ENCODE data around the gene SCARF2. TPM values are rescaled to one million over a fixed set of nuclear protein-coding genes. Genes with fewer than 3 reads are reported as not detected.
"Not testable (repeated sequence)": the region's sequence is repeated elsewhere in the genome, so short reads cannot be mapped to it uniquely, and the experiment has no call there.

SCARF2 gene
- total RNA-seq, 4 donors from 2014 or later = 6.1 to 9.6 (median 8.4) TPM

DNA sequence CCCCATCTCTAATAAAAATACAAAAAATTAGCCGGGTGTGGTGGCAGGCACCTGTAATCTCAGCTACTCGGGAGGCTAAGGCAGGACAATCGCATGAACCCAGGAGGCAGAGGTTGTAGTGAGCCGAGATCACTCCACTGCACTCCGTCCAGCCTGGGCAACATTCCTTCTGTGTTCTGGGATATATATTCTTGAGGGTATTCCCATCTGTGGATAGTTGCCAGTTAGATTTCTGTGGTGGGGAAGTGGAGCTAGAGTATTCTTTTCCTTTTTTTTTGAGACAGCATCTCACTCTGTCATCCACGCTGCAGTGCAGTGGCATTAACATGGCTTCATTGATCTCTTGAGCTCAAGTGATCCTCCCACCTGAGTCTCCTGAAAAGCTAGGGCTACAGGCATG lies 52.8 kb downstream of the SCARF2 start:
- DNase-seq (ENCODE audit: low spot score in 2 of 2) = no peak
- no peak overlapping the region for H3K4me3 ChIP-seq (ENCODE audit: low read depth, poor library complexity, severe bottlenecking)
- intact Hi-C loops (cut with DNase I; ENCODE audit: low total_unique reads) = no loop called here
- 89 to 91% methylated on average over 6 of the region's 6 CpGs for WGBS, 2 donors
- TF ChIP-seq POLR2A (IDR thresholded peaks at IDR 0.05) = no peak
- TF ChIP-seq, protein P1, sequence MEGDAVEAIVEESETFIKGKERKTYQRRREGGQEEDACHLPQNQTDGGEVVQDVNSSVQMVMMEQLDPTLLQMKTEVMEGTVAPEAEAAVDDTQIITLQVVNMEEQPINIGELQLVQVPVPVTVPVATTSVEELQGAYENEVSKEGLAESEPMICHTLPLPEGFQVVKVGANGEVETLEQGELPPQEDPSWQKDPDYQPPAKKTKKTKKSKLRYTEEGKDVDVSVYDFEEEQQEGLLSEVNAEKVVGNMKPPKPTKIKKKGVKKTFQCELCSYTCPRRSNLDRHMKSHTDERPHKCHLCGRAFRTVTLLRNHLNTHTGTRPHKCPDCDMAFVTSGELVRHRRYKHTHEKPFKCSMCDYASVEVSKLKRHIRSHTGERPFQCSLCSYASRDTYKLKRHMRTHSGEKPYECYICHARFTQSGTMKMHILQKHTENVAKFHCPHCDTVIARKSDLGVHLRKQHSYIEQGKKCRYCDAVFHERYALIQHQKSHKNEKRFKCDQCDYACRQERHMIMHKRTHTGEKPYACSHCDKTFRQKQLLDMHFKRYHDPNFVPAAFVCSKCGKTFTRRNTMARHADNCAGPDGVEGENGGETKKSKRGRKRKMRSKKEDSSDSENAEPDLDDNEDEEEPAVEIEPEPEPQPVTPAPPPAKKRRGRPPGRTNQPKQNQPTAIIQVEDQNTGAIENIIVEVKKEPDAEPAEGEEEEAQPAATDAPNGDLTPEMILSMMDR (IDR thresholded peaks at IDR 0.05) = no peak

DNA sequence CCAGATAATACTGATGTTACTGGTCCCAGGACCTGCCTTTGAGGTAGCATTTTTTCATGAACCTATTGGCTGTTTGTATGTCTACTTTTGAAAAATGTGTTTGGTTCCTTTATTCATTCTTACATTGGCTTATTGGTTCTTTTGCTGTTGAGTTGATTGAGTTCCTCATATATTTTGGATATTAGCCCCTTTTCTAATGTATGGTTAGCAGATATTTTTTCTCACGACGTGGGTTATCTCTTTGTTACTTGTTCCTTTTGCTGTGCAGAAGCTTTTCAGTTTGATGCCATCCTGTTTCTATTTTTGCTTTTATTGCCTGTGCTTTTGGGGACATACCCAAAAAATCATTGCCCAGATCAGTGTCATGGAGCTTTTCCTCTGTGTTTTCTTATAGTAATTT lies 53.5 kb downstream of the SCARF2 start:
- no peak for TF ChIP-seq POLR2A (IDR thresholded peaks at IDR 0.05)
- TF ChIP-seq, protein P1 (IDR thresholded peaks at IDR 0.05) = no peak
- no peak for DNase-seq (ENCODE audit: low spot score in 2 of 2)
- H3K4me3 ChIP-seq (ENCODE audit: low read depth, poor library complexity, severe bottlenecking) = no peak overlapping the region
- intact Hi-C loops (cut with DNase I; ENCODE audit: low total_unique reads) = no loop called here
- 88 to 93% methylated on average over 2 of the region's 2 CpGs for WGBS, 2 donors

DNA sequence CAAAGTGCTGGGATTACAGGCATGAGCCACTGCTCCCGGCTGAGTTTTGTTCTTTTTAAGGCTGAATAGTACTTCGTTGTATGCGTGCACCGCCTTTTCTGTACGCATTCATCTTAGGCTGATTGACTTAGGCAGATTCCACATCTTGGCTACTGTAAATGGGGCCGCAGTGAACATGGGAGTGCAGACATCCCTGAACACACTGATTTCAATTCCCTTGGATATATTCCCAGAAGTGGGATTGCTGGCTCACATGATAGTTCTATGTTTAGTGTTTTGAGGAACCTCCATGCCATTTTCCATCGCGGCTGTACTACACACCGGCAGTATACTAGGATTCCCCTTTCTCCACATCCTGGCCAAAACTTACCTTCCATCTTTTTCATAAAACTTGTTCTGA lies 54.1 kb downstream of the SCARF2 start:
- DNase-seq (ENCODE audit: low spot score in 2 of 2) = peak in 1 of 2 donors; percentile 9
- intact Hi-C loops (cut with DNase I; ENCODE audit: low total_unique reads) = no loop called here
- no peak for TF ChIP-seq POLR2A (IDR thresholded peaks at IDR 0.05)
- TF ChIP-seq, protein P1 (IDR thresholded peaks at IDR 0.05) = no peak
- H3K4me3 ChIP-seq (ENCODE audit: low read depth, poor library complexity, severe bottlenecking) = no peak overlapping the region
- 92 to 93% methylated on average over 9 of the region's 9 CpGs for WGBS, 2 donors

DNA sequence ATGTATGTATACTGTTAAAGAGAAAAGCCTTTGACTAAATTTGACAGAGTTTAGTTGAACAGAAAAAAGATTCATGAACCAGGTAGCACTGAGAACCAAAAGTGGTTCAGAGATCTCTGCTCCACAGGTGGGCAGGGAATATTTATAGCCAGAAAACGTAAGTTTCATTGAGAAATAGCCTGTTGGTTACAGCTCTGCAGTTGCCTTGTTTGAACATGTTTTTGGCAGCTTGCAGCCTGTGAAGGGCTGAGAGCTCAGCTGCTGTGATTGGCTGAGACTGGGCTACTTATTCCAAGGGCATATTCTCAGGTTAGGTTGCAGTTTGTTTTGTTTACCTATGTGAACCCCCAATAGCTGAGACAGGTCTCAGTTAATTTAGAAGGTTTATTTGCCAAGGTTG lies 57.1 kb downstream of the SCARF2 start:
- no peak for TF ChIP-seq POLR2A (IDR thresholded peaks at IDR 0.05)
- TF ChIP-seq, protein P1 (IDR thresholded peaks at IDR 0.05) = no peak
- no peak for DNase-seq (ENCODE audit: low spot score in 2 of 2)
- intact Hi-C loops (cut with DNase I; ENCODE audit: low total_unique reads) = no loop called here
- no peak overlapping the region for H3K4me3 ChIP-seq (ENCODE audit: low read depth, poor library complexity, severe bottlenecking)
- WGBS, 2 donors = 18 to 23% methylated on average over 1 of the region's 1 CpG

DNA sequence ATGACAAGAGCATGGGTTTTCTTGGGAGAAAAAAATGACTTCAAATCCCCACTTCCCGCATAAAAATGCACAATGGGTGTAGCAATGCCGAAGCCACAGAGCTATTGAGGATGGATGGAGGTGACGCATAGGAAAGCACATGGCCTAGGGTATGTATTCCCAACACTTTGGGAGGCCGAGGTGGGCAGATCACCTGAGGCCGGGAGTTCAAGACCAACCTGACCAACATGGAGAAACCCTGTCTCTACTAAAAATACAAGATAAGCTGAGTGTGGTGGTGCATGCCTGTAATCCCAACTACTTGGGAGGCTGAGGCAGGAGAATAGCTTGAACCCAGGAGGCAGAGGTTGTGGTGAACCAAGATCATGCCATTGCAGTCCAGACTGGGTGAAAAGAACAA lies 58.9 kb downstream of the SCARF2 start:
- H3K4me3 ChIP-seq (ENCODE audit: low read depth, poor library complexity, severe bottlenecking); intact Hi-C loops (cut with DNase I; ENCODE audit: low total_unique reads): not testable (repeated sequence)
- DNase-seq (ENCODE audit: low spot score in 2 of 2) = peak in 1 of 2 donors; percentile 17
- WGBS, 2 donors = 90 to 96% methylated on average over 5 of the region's 5 CpGs

DNA sequence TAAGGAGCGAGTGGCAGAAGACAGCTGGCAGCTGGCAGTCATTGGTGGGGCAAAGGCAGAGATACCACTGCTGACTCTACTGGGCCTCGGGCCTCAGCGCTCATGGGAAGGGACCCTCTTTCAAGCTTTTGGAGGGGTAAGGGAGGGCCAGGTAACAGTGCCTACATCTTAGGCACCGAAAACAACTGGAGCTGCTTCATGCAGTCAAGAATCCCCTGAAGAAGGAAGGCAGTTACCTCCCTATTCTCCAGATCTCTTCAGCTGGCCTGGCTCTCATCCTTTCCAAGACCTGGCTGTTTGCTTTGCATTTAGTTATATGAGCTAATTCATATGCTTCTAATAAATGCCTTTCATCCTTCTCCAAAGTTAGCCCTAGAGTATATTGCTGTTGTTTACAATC lies 59.5 kb downstream of the SCARF2 start:
- TF ChIP-seq, protein P1 (IDR thresholded peaks at IDR 0.05) = no peak
- 83 to 92% methylated on average over 4 of the region's 4 CpGs for WGBS, 2 donors
- peak in 1 of 2 donors; percentile 8 for DNase-seq (ENCODE audit: low spot score in 2 of 2)
- intact Hi-C loops (cut with DNase I; ENCODE audit: low total_unique reads) = no loop called here
- H3K4me3 ChIP-seq (ENCODE audit: low read depth, poor library complexity, severe bottlenecking) = no peak overlapping the region

DNA sequence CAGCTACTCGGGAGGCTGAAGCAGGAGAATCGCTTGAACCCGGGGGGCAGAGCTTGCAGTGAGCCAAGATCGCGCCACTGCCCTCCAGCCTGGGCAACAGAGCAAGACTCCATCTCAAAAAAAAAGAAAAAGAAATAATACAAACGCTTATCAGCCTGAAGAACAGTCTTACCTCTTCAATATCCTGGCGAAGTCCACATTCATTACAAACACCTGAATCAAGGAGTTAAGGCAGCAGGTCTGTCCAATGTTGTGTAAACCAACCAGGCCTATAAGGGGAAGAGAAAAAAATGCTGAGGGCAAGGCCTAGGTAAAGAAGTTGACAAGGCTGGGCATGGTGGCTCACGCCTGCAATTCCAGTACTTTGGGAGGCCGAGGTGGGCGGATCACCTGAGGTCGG lies 60.6 kb downstream of the SCARF2 start:
- H3K4me3 ChIP-seq (ENCODE audit: low read depth, poor library complexity, severe bottlenecking); intact Hi-C loops (cut with DNase I; ENCODE audit: low total_unique reads): not testable (repeated sequence)
- peak in 1 of 2 donors; percentile 40 for DNase-seq (ENCODE audit: low spot score in 2 of 2)
- WGBS, 2 donors = 91 to 96% methylated on average over 11 of the region's 11 CpGs

DNA sequence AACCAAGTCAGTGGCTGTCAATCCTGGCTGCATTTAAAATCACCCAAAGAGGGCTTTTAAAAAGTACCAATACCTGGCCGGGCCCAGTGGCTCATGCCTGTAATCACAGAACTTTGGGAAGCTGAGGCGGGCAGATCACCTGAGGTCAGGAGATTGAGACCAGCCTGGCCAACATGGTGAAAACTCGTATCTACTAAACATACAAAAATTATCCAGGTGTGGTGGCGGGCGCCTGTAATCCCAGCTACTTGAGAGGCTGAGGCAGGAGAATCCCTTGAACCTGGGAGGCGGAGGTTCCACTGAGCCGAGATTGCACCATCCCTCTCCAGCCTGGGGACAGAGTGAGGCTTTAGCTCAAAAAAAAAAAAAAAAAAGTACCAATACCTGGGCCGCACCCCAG lies 61.3 kb downstream of the SCARF2 start:
- WGBS, 2 donors = 93 to 95% methylated on average over 8 of the region's 8 CpGs
- H3K4me3 ChIP-seq (ENCODE audit: low read depth, poor library complexity, severe bottlenecking); intact Hi-C loops (cut with DNase I; ENCODE audit: low total_unique reads): not testable (repeated sequence)
- peak in 1 of 2 donors; percentile 70 for DNase-seq (ENCODE audit: low spot score in 2 of 2)

Measured in lower leg skin (tissue), 4 donors.